IPS-15b (cell line): ENCODE results near the gene MYOF.
"Not testable (repeated sequence)": the region's sequence is repeated elsewhere in the genome, so short reads cannot be mapped to it uniquely, and the experiment has no call there.

ENCODE experiments used
- H3K27me3 ChIP-seq: one replicate; pipeline ENCODE4 v1.6.1; 2013; ENCODE audit warnings: low read length; ENCODE audit not compliant: control insufficient read depth, insufficient read depth
- H3K36me3 ChIP-seq: one replicate; pipeline ENCODE4 v1.6.1; 2013; ENCODE audit warnings: low read length; ENCODE audit not compliant: control insufficient read depth, insufficient read depth
- H3K4me1 ChIP-seq: one replicate; pipeline ENCODE4 v1.6.1; 2013; ENCODE audit warnings: mild to moderate bottlenecking, low read length; ENCODE audit not compliant: control insufficient read depth, insufficient read depth
- H3K4me3 ChIP-seq: one replicate; pipeline ENCODE4 v1.5.1; 2013; ENCODE audit warnings: low read depth, low read length
- H3K9ac ChIP-seq: one replicate; pipeline ENCODE4 v1.6.1; 2013; ENCODE audit warnings: low read depth, mild to moderate bottlenecking, low read length
- H3K9me3 ChIP-seq: one replicate; pipeline ENCODE4 v1.6.1; 2013; ENCODE audit warnings: mild to moderate bottlenecking, low read length; ENCODE audit not compliant: control insufficient read depth, insufficient read depth

MYOF gene

DNA sequence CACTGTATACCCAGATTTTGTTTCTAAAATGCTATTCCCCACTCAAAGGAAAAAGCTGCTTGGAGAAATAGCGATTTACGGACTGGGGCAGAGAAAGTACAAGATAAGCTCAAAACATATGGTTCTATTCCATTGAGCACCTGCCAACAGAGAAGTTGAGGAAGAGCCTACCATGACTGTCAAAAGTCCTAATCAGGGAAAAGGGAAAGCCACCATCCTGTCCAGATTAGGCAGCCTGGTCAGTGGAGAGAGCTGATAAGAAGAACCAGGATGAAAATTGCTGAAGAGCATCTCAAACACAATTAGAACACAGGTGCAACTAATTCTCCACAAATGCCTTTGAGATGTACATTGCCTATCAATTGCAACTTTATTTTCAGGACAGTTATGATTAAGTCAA, 104.1 kb downstream of the MYOF start:
- Histone ChIP-seq H3K27me3 (no peaks in the 10 kb centered on the region), H3K9ac (no peak overlapping the region), H3K36me3 (no peaks in the 10 kb centered on the region), H3K9me3 (no peaks in the 10 kb centered on the region), H3K4me1 (peaks cover 3% of the 10 kb centered on the region), H3K4me3 (no peak overlapping the region)

GRCh38 chr10:93376372-93377293, 105.5 kb downstream of the MYOF start:
- no peaks in the 10 kb centered on the region for H3K9me3 ChIP-seq
- no peaks in the 10 kb centered on the region for H3K36me3 ChIP-seq
- H3K4me3 ChIP-seq = no peak overlapping the region
- H3K4me1 ChIP-seq = peaks cover 3% of the 10 kb centered on the region
- no peaks in the 10 kb centered on the region for H3K27me3 ChIP-seq
- H3K9ac ChIP-seq = no peak overlapping the region

GRCh38 chr10:93370961-93371360, 111.2 kb downstream of the MYOF start:
- Histone ChIP-seq H3K9ac (no peak overlapping the region), H3K4me1 (peaks cover 8% of the 10 kb centered on the region), H3K9me3 (no peaks in the 10 kb centered on the region), H3K27me3 (no peaks in the 10 kb centered on the region), H3K4me3 (no peak overlapping the region), H3K36me3 (no peaks in the 10 kb centered on the region)

- H3K36me3 ChIP-seq = no peaks in the 10 kb centered on the region
- no peaks in the 10 kb centered on the region for H3K27me3 ChIP-seq
- no peaks in the 10 kb centered on the region for H3K9me3 ChIP-seq
- H3K9ac ChIP-seq = no peak overlapping the region
- H3K4me3 ChIP-seq = no peak overlapping the region
- peaks cover 8% of the 10 kb centered on the region for H3K4me1 ChIP-seq
These were observed 112.5 kb downstream of the MYOF start for GRCh38 chr10:93369588-93370164.

DNA sequence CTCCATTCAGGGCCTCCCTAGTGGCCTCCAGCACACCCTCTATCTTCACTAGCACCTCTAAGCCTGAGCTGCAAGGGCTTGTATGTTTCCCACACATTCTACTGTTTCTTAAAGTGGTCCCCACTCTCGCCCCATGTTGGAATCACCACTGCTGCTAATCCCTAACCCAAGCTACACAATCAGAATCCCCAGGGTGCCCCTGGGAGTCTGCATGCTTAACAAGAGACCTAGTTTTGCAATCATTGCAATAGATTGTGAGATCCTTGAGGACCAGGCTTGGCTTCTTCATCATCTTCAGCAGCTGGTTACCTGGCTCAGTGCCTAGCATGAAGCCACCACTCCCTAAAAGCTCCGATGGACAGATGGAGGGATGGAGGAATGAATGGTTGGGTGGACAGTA, 113.9 kb downstream of the MYOF start:
- Histone ChIP-seq H3K4me1 (peaks cover 8% of the 10 kb centered on the region), H3K9me3 (no peaks in the 10 kb centered on the region), H3K27me3 (no peaks in the 10 kb centered on the region), H3K9ac (no peak overlapping the region), H3K36me3 (no peaks in the 10 kb centered on the region), H3K4me3 (no peak overlapping the region)

GRCh38 chr10:93367664-93368063, 114.5 kb downstream of the MYOF start:
- Histone ChIP-seq H3K9me3 (no peaks in the 10 kb centered on the region), H3K36me3 (no peaks in the 10 kb centered on the region), H3K27me3 (no peaks in the 10 kb centered on the region), H3K4me3 (no peak overlapping the region), H3K9ac (no peak overlapping the region), H3K4me1 (peaks cover 8% of the 10 kb centered on the region)

- no peak overlapping the region for H3K9ac ChIP-seq
- peaks cover 7% of the 10 kb centered on the region for H3K4me1 ChIP-seq
- H3K36me3 ChIP-seq = no peaks in the 10 kb centered on the region
- H3K4me3 ChIP-seq = no peak overlapping the region
- H3K9me3 ChIP-seq = no peaks in the 10 kb centered on the region
- no peaks in the 10 kb centered on the region for H3K27me3 ChIP-seq
These were observed 117.2 kb downstream of the MYOF start for GRCh38 chr10:93364966-93365365.

DNA sequence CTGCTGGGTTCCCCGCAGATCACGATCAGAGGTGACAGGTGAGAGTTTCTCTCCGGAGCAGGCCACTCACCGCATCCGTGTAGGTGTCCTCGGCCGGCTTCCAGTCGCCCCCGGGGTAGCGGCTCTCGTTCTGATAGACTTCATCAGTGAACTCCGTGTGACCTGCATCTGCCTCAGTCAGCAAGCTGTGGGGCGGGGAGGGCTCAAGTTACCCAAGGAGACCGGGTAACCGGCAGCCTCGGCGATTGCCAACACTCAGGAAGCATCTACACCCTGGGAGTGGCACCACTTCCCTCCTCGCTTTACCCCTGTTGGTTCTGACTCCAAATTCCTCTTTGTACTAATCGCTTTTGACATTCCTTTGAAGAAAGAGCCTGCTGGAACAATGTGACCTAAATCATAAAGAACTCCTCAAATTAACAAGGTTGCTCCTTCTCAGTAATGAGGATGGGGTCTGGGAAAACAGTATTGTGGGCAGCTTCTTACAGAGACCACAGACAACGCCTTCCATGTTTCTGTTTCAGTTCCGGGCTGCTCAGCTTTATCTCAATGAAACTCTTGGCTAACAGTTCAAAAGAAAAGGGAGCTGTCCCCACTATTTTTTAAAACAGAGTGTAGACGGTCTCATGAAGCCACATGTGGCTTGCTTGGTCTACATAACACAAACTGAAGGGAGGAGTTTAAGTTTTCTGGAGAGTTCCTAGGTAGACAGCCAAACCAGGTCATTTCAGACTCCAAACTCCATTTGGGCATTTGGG, 118.1 kb downstream of the MYOF start:
- H3K36me3 ChIP-seq = no peaks in the 10 kb centered on the region
- H3K4me3 ChIP-seq = no peak overlapping the region
- no peak overlapping the region for H3K9ac ChIP-seq
- H3K9me3 ChIP-seq = no peaks in the 10 kb centered on the region
- no peaks in the 10 kb centered on the region for H3K27me3 ChIP-seq
- H3K4me1 ChIP-seq = peaks cover under 1% of the 10 kb centered on the region

DNA sequence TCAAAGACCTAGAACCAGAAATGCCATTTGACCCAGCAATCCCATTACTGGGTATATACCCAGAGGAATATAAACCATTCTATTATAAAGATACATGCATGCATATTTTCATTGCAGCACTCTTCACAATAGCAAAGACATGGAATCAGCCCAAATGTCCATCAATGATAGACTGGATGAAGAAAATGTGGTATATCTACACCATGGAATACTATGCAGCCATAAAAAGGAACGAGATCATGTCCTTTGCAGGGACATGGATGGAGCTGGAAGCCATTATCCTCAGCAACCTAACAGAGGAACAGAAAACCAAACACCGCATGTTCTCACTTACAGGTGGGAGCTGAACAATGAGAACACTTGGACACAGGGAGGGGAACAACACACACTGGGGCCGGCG, 123.7 kb downstream of the MYOF start:
- H3K36me3 ChIP-seq, H3K9me3 ChIP-seq, H3K4me3 ChIP-seq, H3K4me1 ChIP-seq, H3K9ac ChIP-seq, H3K27me3 ChIP-seq: not testable (repeated sequence)

- H3K27me3 ChIP-seq = no peaks in the 10 kb centered on the region
- no peaks in the 10 kb centered on the region for H3K36me3 ChIP-seq
- H3K4me1 ChIP-seq = no peaks in the 10 kb centered on the region
- no peak overlapping the region for H3K4me3 ChIP-seq
- H3K9me3 ChIP-seq = no peaks in the 10 kb centered on the region
- H3K9ac ChIP-seq = no peak overlapping the region
These were observed 124.5 kb downstream of the MYOF start for GRCh38 chr10:93357680-93358079.

DNA sequence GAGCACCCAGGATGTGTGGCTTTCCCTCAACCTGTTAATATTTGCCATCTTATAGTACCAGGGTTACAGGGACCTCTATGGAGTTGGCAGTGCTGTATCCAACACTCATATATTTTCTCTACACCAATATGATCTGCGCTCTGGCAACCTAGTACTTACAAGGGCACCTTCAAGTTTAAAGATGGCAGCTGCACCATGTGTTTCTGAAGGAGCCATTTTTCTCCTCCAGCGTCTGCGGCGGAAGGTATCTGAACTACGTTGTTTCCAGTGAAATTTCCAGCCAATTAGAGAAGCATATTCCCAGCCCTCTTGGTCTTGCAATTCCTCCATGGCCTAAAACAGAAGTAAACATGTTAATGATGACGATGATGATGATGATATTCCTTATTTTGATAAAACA, 125.6 kb downstream of the MYOF start:
- H3K36me3 ChIP-seq = no peaks in the 10 kb centered on the region
- H3K4me3 ChIP-seq = no peak overlapping the region
- no peak overlapping the region for H3K9ac ChIP-seq
- no peaks in the 10 kb centered on the region for H3K4me1 ChIP-seq
- H3K9me3 ChIP-seq = no peaks in the 10 kb centered on the region
- no peaks in the 10 kb centered on the region for H3K27me3 ChIP-seq
